ENCODE results near the gene PGP.

DNA sequence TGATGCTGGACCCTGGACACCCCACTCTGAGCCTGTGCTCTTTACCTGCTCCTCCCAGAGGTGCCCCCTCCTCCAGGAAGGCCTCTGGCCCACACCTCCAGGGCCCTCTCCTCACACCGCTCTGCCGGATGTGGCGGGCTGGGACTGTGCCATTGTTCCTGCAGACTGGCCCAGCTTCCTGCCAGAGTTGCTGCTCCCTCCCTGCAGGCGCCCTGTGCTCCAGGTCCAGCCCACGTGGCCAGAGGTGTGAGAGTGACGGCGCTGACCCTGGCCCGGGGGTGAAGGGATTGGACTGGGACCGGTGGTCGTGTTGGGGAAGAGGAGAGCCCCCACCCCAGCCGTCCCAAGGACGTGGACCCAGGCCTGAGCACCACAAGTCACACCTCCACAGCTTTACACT lies 14.5 kb upstream of the PGP start:
- TF ChIP-seq, protein P1, sequence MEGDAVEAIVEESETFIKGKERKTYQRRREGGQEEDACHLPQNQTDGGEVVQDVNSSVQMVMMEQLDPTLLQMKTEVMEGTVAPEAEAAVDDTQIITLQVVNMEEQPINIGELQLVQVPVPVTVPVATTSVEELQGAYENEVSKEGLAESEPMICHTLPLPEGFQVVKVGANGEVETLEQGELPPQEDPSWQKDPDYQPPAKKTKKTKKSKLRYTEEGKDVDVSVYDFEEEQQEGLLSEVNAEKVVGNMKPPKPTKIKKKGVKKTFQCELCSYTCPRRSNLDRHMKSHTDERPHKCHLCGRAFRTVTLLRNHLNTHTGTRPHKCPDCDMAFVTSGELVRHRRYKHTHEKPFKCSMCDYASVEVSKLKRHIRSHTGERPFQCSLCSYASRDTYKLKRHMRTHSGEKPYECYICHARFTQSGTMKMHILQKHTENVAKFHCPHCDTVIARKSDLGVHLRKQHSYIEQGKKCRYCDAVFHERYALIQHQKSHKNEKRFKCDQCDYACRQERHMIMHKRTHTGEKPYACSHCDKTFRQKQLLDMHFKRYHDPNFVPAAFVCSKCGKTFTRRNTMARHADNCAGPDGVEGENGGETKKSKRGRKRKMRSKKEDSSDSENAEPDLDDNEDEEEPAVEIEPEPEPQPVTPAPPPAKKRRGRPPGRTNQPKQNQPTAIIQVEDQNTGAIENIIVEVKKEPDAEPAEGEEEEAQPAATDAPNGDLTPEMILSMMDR (IDR thresholded peaks at IDR 0.05; ENCODE audit: low read depth, low read length, missing input control) = no peak
- TF ChIP-seq RXRA (IDR thresholded peaks at IDR 0.05) = no peak
- TF ChIP-seq HNF4G (IDR thresholded peaks at IDR 0.05) = no peak
- no peak for TF ChIP-seq RAD21 (IDR thresholded peaks at IDR 0.05)
- TF ChIP-seq GABPA (IDR thresholded peaks at IDR 0.05 in 1 of 2, conservative IDR thresholded peaks at IDR 0.05 in 1 of 2) = no peak
- TF ChIP-seq JUND (IDR thresholded peaks at IDR 0.05) = no peak
- TF ChIP-seq TAF1 (conservative IDR thresholded peaks at IDR 0.05) = no peak
- TF ChIP-seq, protein P2, sequence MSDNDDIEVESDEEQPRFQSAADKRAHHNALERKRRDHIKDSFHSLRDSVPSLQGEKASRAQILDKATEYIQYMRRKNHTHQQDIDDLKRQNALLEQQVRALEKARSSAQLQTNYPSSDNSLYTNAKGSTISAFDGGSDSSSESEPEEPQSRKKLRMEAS (IDR thresholded peaks at IDR 0.05) = no peak
- TF ChIP-seq, protein P3, sequence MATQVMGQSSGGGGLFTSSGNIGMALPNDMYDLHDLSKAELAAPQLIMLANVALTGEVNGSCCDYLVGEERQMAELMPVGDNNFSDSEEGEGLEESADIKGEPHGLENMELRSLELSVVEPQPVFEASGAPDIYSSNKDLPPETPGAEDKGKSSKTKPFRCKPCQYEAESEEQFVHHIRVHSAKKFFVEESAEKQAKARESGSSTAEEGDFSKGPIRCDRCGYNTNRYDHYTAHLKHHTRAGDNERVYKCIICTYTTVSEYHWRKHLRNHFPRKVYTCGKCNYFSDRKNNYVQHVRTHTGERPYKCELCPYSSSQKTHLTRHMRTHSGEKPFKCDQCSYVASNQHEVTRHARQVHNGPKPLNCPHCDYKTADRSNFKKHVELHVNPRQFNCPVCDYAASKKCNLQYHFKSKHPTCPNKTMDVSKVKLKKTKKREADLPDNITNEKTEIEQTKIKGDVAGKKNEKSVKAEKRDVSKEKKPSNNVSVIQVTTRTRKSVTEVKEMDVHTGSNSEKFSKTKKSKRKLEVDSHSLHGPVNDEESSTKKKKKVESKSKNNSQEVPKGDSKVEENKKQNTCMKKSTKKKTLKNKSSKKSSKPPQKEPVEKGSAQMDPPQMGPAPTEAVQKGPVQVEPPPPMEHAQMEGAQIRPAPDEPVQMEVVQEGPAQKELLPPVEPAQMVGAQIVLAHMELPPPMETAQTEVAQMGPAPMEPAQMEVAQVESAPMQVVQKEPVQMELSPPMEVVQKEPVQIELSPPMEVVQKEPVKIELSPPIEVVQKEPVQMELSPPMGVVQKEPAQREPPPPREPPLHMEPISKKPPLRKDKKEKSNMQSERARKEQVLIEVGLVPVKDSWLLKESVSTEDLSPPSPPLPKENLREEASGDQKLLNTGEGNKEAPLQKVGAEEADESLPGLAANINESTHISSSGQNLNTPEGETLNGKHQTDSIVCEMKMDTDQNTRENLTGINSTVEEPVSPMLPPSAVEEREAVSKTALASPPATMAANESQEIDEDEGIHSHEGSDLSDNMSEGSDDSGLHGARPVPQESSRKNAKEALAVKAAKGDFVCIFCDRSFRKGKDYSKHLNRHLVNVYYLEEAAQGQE (IDR thresholded peaks at IDR 0.05) = no peak
- TF ChIP-seq, protein P4, sequence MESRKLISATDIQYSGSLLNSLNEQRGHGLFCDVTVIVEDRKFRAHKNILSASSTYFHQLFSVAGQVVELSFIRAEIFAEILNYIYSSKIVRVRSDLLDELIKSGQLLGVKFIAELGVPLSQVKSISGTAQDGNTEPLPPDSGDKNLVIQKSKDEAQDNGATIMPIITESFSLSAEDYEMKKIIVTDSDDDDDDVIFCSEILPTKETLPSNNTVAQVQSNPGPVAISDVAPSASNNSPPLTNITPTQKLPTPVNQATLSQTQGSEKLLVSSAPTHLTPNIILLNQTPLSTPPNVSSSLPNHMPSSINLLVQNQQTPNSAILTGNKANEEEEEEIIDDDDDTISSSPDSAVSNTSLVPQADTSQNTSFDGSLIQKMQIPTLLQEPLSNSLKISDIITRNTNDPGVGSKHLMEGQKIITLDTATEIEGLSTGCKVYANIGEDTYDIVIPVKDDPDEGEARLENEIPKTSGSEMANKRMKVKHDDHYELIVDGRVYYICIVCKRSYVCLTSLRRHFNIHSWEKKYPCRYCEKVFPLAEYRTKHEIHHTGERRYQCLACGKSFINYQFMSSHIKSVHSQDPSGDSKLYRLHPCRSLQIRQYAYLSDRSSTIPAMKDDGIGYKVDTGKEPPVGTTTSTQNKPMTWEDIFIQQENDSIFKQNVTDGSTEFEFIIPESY (IDR thresholded peaks at IDR 0.05) = no peak
- no peak for TF ChIP-seq SP1 (IDR thresholded peaks at IDR 0.05)
